CMK (cell line): Measurements from ENCODE around the gene RNF225.
A peak's percentile ranks its signal among the peaks of the same experiment; 100 is the strongest.
"Not testable (repeated sequence)": the region's sequence is repeated elsewhere in the genome, so short reads cannot be mapped to it uniquely, and the experiment has no call there.

Experiments used
- DNase-seq: peaks from one replicate; pipeline ENCODE4 v3.0.0-alpha.2; 2010; ENCODE audit warnings: low read depth

Gene RNF225

DNA sequence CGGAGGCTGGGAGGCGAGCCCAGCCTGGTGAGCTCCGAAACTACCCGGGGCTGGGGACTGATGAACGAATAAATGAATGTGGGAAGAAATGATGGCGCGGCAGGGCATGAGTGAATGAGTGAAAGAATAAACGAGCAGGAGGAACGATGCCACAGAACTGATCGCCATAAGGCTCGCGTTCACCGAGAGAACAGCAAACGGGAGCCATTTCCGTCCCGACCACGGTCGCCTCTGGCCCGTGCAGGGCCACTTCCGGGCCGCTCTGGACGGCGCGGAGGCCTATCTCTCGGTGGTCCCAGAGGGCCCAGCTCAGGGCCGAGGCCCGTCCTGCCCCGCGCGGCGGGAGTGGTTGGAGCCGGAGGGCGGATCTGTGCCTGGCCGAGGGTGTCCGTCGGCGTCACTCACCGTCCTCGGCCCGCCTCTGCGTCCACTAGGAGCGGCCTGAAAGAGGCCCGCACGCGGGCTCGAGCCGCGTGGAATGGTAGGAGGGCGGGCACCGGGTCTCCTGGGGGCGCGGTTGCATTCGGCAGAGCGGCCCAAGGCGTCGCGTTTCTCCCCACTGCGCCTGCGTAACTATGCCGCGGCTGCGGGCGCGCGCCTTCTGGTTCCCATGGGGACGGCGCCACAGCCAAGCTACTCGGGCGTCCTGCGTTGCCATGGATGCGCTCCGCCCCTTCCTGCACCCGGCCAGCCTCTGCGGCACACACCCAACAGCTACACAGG lies 33.0 kb upstream of the RNF225 start, which contains the start of gene ZNF497:
ZNF497 (minus strand) TSS at position 480 of the 723 bp plus-strand sequence. CDS start 5,116 bp downstream, outside the sequence.
- peak; percentile 95 for DNase-seq

DNA sequence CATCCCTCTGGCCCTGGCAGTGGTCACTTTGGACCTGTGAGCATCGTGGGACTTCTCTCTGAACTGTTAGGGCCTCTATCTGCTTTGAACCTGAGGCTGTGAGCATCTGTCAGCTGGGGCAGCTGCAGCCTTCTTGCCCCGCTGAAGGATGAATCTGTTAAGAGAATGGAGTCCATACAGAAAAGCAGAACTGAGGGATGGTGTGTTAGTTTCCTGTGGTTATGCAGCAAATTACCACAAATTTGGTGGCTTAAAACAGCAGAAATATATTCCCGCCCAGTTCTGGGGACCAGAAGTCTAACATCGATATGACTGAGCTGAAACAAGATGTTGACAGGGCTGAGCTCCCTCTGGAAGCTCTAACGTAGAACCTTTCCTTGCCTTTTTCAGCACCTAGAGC lies 31.3 kb upstream of the RNF225 start:
- DNase-seq = no peak

DNA sequence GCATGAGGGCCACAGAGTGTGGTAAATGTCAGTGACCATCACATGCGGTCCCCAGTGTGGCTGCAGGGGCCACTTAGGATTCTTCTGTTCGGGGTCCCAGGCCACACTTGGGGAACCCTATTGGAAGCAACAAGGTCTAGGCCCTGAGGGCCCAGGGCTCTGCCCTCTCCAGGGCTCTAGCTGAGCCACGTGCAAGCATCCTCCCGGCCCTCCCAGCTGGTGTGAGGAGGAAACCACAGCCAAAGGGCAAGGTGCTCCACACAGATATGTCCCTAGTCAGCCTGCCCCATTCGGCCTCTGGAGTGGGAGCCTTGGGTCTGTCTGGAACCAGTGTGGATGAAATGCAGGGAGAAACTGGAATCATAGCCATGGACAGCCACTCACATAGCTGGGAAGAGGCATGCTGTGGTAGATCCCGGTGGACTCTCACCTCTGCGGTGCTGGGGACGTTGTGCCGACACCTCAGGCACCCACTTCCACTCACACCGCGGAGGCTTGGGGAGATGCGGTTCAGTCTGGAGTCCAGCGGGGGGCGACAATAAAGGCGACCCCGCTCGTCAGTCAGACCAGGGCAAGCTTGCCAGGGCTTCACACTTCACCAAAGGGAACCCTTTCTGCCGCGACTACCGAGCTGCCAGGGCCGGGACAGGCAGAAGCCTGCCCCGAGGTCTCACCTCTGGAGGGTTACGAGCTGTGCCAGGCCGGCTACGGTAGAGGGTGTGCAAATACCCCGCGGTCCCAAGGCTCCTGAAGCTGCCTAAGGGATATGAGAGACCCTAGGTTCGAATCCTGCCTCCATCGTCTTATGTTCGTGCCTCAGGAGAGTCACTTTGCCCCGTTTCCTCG lies 28.6 kb upstream of the RNF225 start:
- no peak for DNase-seq

DNA sequence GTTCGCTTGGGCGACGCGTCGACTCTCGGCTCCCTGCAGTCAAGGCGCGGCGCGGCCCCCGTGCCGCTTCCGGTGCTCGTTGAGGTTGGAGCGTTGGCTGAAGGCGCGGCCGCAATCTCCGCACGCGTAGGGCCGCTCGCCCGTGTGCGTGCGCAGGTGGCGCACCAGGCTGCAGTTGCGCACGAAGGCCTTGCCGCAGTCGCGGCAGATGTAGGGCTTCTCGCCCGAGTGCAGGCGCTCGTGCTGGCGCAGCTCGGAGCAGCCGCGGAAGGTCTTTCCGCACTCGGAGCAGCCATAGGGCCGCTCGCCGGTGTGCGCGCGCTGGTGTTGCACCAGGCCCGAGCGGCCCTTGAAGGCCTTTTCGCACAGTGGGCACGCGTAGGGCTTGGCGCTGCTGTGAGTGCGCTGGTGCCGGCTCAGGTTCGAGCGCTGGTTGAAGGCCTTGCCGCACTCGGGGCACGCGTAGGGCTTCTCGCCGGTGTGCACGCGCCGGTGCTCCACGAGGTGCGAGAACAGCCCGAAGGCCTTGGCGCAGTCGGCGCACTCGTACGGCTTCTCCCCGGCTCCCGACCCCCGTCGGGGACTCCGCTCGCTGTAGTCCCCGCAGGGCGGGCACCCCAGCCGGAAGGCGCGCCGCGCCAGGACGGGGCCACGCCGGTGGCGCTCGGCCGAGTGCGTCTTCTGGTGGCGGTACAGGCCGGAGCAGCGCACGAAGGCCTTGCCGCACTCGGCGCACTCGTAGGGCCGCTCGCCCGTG lies 27.6 kb upstream of the RNF225 start:
- DNase-seq = no peak

DNA sequence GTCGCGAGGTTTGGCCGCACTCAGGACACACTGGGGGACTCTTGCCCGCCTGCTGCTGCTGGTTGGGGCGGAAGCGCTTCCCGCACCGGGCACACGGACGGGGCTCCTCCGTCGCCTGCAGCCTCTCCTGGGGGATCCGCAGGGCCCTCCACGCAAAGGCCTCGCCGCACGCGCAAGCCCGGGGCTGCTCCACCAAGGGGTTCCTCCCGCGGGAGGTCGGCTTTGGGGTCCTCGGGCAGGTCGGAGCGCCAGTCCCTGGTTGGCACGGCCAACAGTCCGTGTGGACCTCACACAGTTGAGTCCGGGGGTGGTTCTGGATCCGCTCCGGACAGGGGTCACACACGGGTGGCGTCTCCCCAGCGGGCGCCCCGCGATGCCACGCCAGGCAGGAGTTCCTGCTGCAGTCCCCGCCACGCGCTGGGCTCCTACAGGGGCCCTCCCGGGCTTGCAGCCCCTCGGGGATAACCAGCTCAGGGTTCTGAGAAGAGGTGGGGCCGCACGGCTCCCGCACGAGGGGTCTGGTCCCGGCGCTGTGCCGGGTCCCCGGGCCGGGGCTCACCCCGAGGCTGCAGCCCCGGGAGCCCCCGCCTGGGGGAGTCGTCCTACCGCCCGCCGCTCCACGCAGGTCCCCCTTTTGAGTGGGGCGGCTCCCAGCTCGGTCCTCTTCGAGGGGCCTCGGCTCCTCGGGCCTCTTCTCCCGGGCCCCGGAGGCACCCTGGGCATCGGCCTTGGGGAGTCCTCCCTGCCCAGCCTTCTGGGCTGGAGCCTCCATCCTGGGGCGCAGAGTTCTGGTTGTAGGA lies 26.7 kb upstream of the RNF225 start:
- DNase-seq = no peak

DNA sequence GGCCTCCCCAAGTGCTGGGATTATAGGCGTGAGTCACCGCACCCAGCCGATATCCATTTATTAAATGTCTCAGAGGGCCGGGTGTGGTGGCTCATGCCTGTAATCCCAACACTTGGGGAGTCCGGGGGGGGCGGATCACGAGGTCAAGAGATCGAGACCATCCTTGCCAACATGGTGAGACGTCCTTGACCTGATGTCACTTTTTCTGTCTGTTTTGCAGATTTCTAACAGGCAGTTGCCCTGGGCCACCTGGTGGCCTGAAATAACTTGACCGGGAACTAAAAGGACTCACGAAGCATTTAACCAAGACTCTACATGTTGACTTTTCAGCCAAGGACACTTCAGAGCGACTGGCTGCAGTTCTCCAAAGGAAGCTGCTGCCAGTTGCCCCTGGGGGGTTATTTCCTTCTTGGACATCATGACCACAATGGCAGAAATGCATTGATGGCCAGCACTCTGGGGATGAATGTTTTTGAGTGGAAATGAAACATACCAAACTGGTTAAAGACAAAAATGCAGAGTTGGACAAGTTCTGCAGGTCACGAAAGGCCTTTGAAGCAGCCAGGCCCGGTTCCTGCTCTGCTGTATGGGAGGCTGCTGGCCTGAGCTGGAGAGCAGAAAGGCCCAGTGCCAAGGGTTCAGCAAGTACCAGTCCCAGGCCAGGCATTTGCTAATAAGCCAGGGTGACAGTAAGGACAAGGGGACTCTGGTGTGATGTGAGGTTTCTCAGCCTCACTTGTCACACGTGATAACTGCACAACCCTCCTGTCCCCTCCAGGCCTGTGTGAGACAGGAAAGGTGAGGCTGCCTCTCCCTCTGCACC lies 22.9 kb upstream of the RNF225 start:
- no peak for DNase-seq

DNA sequence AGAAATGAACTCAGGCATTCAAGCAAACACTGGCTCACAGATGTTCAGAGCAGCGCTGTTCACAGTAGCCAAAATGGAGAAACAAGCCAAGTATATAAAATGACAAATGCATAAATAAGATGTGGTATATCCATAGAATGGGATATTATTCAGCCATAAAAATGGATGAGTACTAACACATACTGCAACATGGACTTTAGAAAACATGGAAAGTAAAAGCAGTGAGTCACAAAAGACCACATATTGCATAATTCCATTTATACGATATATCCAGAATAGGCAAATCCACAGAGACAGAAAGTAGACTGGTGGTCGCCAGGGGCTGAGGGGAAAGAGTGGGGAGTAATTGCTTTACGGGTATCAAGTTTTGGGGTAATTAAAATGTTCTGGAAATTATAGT lies 21.3 kb upstream of the RNF225 start:
- no peak for DNase-seq

DNA sequence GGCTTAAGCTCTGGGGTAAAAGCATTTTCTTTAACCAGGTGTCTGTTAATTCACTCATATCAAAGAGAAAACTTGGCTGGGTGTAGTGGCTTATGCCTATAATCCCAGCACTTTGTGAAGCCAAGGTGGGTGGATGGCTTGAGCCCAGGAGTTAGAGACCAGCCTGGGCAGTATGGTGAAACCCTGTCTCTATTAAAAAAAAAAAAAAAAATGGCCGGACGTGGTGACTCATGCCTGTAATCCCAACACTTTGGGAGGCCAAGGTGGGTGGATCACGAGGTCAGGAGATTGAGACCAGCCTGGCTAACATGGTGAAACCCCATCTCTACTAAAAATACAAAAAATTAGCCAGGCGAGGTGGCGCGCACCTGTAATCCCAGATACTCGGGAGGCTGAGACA lies 18.7 kb upstream of the RNF225 start:
- not testable (repeated sequence) for DNase-seq

DNA sequence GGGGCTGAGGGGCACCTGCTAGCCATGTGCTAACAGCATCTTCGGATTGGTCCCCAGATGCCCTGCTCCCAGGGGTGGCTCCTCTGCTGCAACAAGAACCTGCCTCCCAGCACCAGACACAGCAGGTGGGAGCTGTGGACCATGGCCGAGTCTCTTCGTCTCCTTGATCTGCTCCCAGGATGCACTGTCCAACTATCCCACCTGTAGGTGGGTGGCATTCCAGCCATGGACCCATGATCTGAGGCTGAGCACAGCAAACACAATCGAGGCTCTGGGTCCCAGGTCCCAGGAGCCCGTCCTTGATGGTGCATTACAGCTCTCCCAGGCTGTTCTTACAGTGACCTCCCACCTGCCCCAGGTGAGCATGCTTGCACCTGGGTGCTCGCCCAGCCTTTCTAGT lies 16.2 kb upstream of the RNF225 start:
- no peak for DNase-seq

DNA sequence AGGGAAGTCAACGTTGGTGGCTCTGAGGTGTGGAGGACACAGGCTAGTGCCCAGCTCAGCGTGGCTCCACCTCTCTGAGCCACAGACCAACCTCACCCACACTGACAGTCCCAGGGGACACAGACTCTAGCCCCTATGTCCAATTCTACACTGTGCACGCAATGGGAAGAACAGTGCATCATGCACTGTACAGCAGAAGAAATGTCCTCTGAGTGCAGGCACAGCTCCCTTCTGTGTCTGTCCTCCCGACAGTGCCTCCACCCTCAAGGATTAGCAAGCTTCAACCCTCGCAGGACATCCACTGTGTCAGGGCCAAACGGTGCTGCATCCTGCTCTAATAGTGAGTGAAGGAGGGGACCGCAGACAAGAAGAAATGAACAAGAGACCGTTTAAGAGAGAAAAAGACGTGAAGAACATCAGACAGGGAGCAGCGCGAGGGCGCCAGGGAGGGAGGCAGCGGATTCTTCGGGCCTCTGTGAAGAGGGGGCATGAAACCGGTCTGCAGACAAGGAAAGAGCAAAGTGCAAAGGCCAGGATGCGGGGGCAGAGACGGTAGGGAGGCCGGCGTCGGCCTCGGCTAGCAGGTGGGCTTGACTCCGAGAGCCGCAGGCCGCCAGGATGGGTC lies 15.3 kb upstream of the RNF225 start:
- DNase-seq = no peak

DNA sequence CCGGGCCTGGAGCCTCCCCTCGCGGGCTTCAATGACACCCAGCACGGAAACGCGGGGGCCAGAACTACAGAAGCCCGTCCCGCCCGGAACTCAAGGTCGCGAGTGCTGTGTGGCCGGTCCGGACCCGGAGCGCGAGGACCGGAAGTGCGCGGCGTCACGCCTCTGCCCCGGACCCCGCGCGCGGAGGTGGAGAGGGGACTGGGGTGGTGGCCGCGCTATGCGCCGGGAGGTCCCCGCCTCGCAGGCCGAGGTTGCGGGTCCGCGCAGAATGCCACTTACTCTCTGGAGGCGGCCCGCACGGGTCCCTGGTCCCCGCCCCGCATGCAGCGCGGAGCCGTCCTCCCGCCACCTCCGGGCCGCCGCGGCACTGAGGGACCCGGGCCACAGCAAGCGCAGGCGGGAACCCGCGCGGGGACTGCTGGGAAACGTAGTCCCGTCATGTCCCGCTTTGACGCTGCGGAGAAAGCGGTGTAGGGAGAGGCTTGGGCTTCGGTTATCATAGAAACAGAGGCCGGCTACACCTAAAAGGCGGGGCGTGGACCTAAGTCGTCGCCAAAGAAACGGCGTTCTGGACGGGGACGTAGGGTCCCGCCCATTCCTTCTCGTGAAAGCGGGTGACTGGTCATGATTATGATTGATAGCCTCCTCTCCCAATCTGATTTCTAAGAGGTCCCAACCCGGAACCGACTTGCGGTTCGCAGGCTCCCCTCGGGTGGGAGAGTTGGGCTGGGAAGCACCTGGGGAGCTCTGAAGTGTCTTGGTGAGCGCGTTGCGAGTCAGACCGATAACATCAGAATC lies 14.6 kb upstream of the RNF225 start, which contains the start of gene ZNF837:
ZNF837 (minus strand) TSS at position 369 of the 798 bp plus-strand sequence. CDS start 11,698 bp downstream, outside the sequence.
- peak; percentile 100 for DNase-seq

DNA sequence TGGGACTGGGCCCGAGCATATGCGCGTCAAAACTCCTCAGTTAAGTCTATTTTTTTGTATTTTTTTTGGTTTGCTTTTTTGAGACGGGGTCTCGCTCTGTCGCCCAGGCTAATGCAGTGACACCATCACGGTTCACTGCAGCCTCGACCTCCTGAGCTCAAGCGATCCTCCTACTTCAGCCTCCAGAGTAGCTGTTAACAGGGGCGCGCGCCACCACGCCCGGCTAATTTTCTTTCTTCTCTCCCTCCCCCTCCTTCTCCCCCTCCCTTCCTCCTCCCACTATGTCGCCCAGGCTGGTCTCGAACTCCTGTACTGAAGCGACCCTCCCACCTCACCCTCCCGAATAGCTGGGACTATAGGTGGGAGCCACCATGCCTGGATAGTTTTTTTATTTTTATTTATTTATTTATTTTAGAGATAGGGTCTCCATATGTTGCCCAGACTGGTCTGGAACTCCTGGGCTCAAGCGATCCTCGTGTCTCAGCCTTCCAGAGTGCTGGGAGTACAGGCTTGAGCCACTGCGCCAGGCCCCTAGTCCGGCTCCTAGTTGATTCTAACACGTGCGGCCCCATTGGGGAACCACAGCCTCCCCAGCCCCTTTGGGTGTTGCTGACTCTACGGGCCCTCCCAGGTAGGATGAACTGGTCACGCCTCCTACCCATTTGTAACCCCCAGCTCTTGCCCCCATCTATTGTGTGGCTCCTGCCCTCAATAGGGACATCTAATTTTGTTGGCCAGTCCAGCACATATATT lies 13.8 kb upstream of the RNF225 start:
- no peak for DNase-seq

DNA sequence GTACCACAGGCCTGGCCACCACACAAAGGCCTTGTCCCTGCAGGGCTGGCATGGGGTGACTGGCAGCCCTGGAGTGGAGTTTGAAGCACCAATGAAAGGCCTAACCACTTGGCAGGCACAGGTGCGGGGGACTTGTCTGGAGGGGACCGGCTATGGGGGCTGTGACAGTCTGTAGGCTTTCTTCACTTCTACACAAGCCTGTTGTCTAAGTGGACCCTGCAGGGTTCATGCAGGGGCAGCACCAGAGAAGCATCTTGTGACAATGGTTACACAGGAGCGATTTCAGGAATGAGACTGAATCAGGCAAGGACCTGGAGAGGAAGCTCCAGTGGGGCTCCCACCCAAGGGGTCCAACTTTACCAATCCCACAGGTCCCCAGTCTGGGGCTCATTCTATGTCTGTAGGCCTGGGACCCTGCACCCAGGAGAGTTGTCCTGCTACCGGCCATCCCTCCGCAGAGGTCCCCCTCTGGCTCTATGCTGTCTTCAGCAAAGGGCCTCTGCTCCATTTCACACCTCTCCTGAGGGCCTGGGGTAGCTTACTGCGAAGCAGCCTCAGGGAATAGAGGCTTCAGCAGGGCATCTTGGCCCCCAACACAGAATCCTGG lies 12.4 kb upstream of the RNF225 start:
- DNase-seq = no peak

DNA sequence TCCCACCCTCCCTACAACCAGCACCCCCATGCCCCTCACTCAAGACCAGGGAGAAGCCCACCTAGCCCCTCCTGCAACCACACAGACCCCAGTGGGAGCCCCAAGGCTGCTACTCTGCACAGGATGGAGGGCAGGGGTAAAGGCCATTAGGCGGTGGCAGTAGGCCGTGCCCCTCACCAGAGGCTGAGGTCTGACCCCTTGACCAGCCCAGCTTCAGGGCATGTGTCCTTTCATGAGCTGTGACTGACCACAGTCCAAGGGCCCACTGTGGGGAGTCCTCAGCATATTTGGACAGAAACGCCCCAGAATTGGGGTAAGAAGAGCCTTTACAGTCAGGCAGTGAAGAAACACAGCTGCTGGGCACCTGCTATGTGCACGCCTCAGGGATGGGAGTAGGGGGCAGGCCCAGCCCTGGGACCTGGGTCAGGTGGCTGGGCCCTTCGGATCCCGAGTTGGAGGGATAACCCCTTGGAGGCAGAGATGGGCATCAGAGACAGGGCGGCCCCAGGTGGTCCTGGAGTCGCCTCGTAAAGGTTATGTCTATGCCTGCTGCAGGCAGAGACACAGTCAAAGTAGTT lies 10.1 kb upstream of the RNF225 start:
- no peak for DNase-seq

DNA sequence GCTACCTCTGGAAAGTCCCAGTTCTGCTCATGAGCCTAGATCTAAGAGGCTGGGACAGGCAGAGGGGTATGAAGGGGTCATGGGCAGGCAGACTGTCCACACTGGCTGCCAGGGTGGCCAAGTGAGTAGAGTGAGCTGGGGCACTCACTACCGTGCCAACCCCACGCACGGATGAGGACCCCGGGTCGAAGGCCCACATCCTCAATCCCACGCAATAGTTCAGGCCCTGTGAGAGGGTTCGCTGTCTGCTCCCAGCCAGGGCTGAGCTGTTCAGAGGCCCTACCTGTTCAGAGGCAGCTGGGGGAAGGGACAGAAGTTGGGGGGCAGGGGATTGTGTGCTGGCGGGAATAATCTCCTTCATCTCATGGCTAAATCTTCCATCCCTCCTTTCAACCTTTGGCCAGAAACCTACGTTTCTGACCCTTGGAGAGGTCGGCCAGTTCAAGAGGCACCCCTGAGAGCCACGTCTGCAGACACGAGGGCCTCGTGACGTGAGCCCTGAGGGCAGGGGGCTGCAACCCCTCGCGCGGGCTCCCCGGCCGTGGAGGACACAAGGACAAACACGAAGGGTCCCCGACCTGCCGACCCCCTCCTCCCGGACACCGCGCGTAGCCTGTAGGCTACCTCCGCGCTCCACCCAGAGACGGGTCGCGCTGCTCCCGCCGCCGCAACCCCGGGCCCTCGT lies 9.4 kb upstream of the RNF225 start:
- no peak for DNase-seq

DNA sequence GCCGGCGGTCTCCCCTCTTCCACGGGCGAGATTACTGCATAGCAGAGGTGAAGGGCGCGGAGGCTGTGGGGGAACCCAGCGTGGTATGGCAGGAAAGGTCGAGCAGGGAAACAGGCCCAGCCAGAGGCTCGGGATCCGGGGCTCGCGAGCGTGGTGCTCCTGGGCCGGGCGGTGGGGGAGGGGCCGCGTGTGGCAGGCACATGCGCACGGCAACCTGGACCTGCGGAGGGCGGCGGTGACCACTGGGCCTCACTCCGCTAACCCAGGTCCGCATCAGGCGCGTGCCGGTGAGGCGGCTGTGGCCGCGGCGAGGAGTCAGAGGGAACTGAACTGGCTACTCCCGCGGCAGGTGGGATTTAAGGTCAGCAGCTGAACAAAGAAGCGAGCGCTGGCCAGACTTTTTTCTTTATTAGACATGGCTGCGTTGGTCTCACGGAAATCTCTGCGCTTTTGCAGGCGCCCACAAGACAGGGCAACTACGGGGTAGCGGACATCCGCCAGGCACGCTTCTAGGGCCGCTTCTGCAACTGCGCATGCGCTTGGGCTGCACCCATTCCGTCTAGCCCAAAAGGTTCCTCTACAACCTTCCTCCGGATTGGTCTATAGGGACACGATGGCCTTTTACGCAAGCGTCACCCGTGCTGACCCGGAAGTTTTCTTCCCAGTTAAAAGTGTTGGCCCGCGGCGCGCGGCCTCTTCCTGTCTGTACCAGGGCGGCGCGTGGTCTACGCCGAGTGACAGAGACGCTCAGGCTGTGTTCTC lies 8.7 kb upstream of the RNF225 start, which contains the start of gene RPS5:
RPS5 (plus strand) TSS at position 694 of the 762 bp plus-strand sequence. CDS start 869 bp downstream, outside the sequence.
- DNase-seq = peak; percentile 100
